Vagina (tissue), 2 donors: ENCODE data around the gene SPACA7. TPM values are rescaled to one million over a fixed set of nuclear protein-coding genes. Genes with fewer than 3 reads are reported as not detected.
"Not testable (repeated sequence)": the region's sequence is repeated elsewhere in the genome, so short reads cannot be mapped to it uniquely, and the experiment has no call there.

Experiments used
- DNase-seq, 2 donors: peaks; one replicate each; pipeline ENCODE4 v3.0.0-alpha.2; 2017; ENCODE audit errors: extremely low spot score in 2 of 2
- H3K27ac ChIP-seq: fragments of 200-600 bp; sonication (generic); one replicate; pipeline ENCODE4 v1.5.1; 2019
- H3K27me3 ChIP-seq: fragments of 200-600 bp; sonication (generic); one replicate; pipeline ENCODE4 v1.5.1; 2019
- H3K36me3 ChIP-seq, 2 donors: fragments of 200-600 bp; sonication (generic); one replicate each; pipeline ENCODE4 v1.5.1; 2017 to 2019
- H3K4me1 ChIP-seq: fragments of 200-600 bp; sonication (generic); one replicate; pipeline ENCODE4 v1.5.1; 2019
- H3K4me3 ChIP-seq, 2 donors: fragments of 200-600 bp; sonication (generic); 1 replicate in 1 of 2; 2 replicates in 1 of 2; pipeline ENCODE4 v1.5.1; 2016 to 2019
- H3K9me3 ChIP-seq: fragments of 200-600 bp; sonication (generic); one replicate; pipeline ENCODE4 v1.5.1; 2019
- POLR2A ChIP-seq, 2 donors: fragments of 450-650 bp; IDR thresholded peaks; one replicate each; pipeline ENCODE4 v1.6.1; 2017; ENCODE audit warnings: antibody characterized with exemption in 2 of 2, mild to moderate bottlenecking in 2 of 2, moderate library complexity in 2 of 2
- POLR2AphosphoS5 ChIP-seq, 2 donors: sonication (generic); formaldehyde crosslinking; IDR thresholded peaks; one replicate each; pipeline ENCODE4 v1.9.0; 2017; ENCODE audit warnings: antibody characterized with exemption in 2 of 2, mild to moderate bottlenecking in 2 of 2, low read depth in 1 of 2; ENCODE audit not compliant: insufficient read depth in 1 of 2
- intact Hi-C: fragments of 100-400 bp; cut with DNase I; formaldehyde crosslinking; loops from one replicate; pipeline ENCODE4 v1.15.1; 2023
- total RNA-seq: library from RNA; depleted of rRNA; stranded (reverse); fragments of >200 nt; gene quantifications from one replicate; pipeline ENCODE4 v1.2.3, GENCODE V29; 2016
- TF ChIP-seq, protein P1 (sequence below), 3 experiments: fragments of 450-650 bp in 2 of 3; fragments of 200-600 bp in 1 of 3; sonication (generic) in 1 of 3; IDR thresholded peaks; one replicate each; pipeline ENCODE4 v1.5.1; 2017 to 2019; ENCODE audit warnings: antibody characterized with exemption in 3 of 3, mild to moderate bottlenecking in 2 of 3, moderate library complexity in 2 of 3

The SPACA7 gene
- total RNA-seq, 1 donor from 2014 or later = not detected

DNA sequence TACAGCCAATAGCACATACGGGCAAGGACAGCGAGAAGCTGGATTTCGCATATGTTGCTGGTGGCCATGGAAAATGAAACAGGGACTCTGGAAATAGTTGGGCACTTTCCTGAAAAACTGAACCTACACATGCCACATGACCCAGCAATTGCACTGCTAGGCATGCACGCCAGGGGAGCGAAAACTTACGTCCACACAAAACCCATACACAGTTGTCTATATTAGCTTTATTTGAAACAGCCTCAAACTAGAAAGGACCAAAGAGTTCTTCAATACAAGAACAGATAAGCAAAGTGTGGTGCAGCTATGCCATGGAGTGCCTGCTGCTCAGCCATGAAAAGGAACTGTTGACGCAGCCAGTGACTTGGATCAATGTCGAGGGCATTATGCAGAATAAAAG is 7.3 kb upstream of the SPACA7 start:
- Histone ChIP-seq H3K27me3 (no peaks in the 10 kb centered on the region), H3K4me3 (no peak overlapping the region), H3K36me3 (no peaks in the 10 kb centered on the region), H3K9me3 (no peaks in the 10 kb centered on the region), H3K4me1 (no peaks in the 10 kb centered on the region), H3K27ac (no peak overlapping the region)
- TF ChIP-seq POLR2A (IDR thresholded peaks at IDR 0.05) (no peak), POLR2AphosphoS5 (IDR thresholded peaks at IDR 0.05; ENCODE audit: insufficient read depth in 1 of 2, low read depth in 1 of 2) (no peak)
- TF ChIP-seq, protein P1, sequence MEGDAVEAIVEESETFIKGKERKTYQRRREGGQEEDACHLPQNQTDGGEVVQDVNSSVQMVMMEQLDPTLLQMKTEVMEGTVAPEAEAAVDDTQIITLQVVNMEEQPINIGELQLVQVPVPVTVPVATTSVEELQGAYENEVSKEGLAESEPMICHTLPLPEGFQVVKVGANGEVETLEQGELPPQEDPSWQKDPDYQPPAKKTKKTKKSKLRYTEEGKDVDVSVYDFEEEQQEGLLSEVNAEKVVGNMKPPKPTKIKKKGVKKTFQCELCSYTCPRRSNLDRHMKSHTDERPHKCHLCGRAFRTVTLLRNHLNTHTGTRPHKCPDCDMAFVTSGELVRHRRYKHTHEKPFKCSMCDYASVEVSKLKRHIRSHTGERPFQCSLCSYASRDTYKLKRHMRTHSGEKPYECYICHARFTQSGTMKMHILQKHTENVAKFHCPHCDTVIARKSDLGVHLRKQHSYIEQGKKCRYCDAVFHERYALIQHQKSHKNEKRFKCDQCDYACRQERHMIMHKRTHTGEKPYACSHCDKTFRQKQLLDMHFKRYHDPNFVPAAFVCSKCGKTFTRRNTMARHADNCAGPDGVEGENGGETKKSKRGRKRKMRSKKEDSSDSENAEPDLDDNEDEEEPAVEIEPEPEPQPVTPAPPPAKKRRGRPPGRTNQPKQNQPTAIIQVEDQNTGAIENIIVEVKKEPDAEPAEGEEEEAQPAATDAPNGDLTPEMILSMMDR (IDR thresholded peaks at IDR 0.05) = no peak
- intact Hi-C loops = no loop called here
- DNase-seq = no peak

DNA sequence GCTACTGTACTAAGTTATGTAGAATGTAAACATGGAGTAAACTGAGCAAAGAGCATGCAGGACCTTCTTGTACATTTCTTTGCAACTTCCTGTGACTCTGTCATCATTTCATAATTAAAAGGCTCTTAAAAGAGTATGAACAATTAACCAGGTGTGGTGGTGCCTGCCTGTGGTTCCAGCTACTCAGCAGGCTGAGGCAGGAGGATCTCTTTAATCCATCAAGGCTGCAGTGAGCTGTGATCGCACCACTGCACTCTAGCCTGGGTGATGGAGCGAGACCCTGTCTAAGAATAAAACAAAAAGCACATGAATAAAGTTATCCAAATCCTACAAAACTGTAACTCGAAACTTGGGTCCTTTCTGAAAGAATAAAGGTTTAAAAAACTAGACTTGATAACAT is 5.8 kb upstream of the SPACA7 start:
- H3K27ac ChIP-seq = no peak overlapping the region
- no peak overlapping the region for H3K4me3 ChIP-seq
- no peaks in the 10 kb centered on the region for H3K4me1 ChIP-seq
- TF ChIP-seq, protein P1 (IDR thresholded peaks at IDR 0.05) = no peak
- TF ChIP-seq POLR2A (IDR thresholded peaks at IDR 0.05) = no peak
- no peak for TF ChIP-seq POLR2AphosphoS5 (IDR thresholded peaks at IDR 0.05; ENCODE audit: insufficient read depth in 1 of 2, low read depth in 1 of 2)
- H3K27me3 ChIP-seq = no peaks in the 10 kb centered on the region
- H3K36me3 ChIP-seq = no peaks in the 10 kb centered on the region
- intact Hi-C loops = no loop called here
- DNase-seq = no peak
- no peaks in the 10 kb centered on the region for H3K9me3 ChIP-seq

DNA sequence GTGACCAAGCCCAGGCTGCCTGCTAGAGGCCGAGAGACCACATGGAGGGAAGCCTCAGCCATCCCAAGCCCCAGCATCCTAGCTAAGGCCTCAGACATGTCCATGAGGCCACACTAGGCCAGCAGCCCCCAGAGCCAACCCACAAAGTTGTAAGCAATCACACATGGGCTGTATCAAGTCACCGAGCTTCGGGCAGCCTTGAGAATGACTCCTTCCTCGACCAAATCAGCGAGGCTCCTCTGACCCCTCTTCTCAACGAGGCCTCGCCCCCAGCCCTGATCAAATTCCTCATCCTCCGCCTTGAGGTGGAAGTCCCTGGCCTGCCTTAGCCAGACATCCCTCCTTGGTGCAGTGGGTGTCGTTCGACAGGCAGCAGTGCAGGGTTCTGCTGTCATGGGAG is 1.9 kb upstream of the SPACA7 start:
- H3K4me1 ChIP-seq = no peaks in the 10 kb centered on the region
- H3K27me3 ChIP-seq = no peaks in the 10 kb centered on the region
- no peak overlapping the region for H3K27ac ChIP-seq
- DNase-seq = peak in 1 of 2 donors; percentile 54
- intact Hi-C loops = no loop called here
- no peaks in the 10 kb centered on the region for H3K36me3 ChIP-seq
- H3K9me3 ChIP-seq = no peaks in the 10 kb centered on the region
- no peak overlapping the region for H3K4me3 ChIP-seq
- TF ChIP-seq, protein P1 (IDR thresholded peaks at IDR 0.05) = no peak
- TF ChIP-seq POLR2A (IDR thresholded peaks at IDR 0.05) (no peak), POLR2AphosphoS5 (IDR thresholded peaks at IDR 0.05; ENCODE audit: insufficient read depth in 1 of 2, low read depth in 1 of 2) (no peak)

DNA sequence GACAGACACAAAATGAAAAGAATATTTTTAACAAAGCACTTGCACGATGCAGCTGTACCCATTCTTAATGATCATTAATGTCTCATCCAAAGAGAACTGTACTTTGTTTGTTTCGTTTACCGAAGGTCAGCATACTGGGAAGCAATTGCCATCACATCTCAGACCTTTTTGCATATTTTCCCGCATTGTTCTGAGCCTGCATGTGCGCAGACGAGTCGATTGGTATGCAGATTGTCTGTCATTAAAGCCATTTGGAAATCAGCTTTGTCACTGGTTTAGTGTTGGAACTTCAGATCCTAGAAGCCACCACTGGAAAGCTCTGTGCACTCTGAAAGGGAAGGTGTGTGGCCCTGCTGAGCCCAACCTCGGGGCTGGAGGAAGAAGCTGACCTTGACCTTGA is 15.6 kb downstream of the SPACA7 start:
- Histone ChIP-seq H3K4me3 (no peak overlapping the region), H3K27me3 (no peaks in the 10 kb centered on the region), H3K4me1 (no peaks in the 10 kb centered on the region), H3K9me3 (no peaks in the 10 kb centered on the region), H3K36me3 (no peaks in the 10 kb centered on the region), H3K27ac (no peak overlapping the region)
- intact Hi-C loops = no loop called here
- no peak for DNase-seq
- TF ChIP-seq POLR2AphosphoS5 (IDR thresholded peaks at IDR 0.05; ENCODE audit: insufficient read depth in 1 of 2, low read depth in 1 of 2) = no peak
- TF ChIP-seq, protein P1 (IDR thresholded peaks at IDR 0.05) = no peak
- TF ChIP-seq POLR2A (IDR thresholded peaks at IDR 0.05) = no peak

DNA sequence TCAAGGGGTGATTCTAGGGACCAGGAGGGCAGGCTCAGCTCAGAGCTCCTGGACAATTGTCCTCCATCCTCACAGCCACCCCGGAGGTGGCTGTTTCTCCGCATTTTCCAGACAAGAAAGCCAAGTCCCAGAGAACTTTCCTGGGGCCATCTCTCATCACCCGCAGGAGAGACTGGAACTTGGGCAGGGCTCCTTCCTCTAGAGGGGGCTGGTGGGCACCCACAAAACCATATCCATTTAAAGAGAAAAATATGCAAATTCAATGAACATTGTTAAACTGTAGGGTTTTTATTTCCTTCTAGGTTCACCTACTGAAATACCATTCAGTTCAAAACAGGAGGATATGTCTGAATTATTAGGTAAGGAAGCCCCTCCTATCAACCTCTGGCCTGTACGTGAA is 16.6 kb downstream of the SPACA7 start:
- Histone ChIP-seq H3K9me3 (no peaks in the 10 kb centered on the region), H3K36me3 (no peaks in the 10 kb centered on the region), H3K4me3 (no peak overlapping the region), H3K4me1 (no peaks in the 10 kb centered on the region), H3K27me3 (no peaks in the 10 kb centered on the region), H3K27ac (no peak overlapping the region)
- DNase-seq = no peak
- intact Hi-C loops = no loop called here
- TF ChIP-seq, protein P1 (IDR thresholded peaks at IDR 0.05) = no peak
- no peak for TF ChIP-seq POLR2A (IDR thresholded peaks at IDR 0.05)
- TF ChIP-seq POLR2AphosphoS5 (IDR thresholded peaks at IDR 0.05; ENCODE audit: insufficient read depth in 1 of 2, low read depth in 1 of 2) = no peak

DNA sequence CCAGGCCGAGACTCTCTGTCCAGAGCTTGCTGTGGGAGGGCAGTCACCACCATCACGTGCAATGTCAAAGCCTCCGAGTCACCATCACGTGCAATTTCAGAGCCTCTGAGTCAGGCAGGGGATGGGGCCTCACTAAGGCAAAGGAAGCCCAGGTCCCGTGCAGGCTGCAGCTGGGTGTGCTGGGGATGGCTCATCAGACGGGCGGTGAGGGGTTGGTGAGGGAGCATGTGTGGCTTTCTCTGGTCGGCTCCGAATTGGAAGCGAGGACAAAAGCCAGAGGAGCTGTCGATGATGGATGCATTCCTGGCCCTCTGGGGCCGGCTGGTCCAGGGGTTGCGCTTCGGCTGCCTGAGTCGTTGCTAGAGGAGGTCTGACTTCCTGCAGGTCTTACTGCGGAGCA is 18.9 kb downstream of the SPACA7 start:
- H3K4me1 ChIP-seq, H3K9me3 ChIP-seq, DNase-seq, H3K36me3 ChIP-seq, H3K27ac ChIP-seq, intact Hi-C loops, H3K27me3 ChIP-seq, H3K4me3 ChIP-seq: not testable (repeated sequence)

DNA sequence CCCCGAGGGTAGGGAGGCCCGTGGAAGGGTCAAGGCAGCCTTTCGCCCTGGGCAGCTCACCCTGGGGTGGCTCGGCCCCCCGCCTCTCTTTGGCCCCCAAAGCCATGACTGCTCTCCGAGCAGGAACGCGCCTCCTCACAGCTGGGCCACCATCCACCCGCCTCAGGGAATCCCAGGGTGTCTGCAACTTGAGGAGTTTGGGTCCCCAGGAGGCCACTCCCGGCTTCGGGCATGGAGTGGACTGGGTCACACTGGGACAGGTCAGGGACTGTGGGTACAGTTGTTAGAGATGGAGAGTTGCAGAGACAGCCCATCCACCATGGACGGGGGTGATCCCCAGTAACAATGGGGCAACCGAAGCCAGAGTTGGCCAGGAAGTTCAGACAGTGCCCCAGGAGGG is 19.8 kb downstream of the SPACA7 start:
- H3K27me3 ChIP-seq, H3K4me1 ChIP-seq, H3K4me3 ChIP-seq, intact Hi-C loops, DNase-seq, H3K36me3 ChIP-seq, H3K9me3 ChIP-seq, H3K27ac ChIP-seq: not testable (repeated sequence)
